ENCODE results near the gene PPM1H.

DNA sequence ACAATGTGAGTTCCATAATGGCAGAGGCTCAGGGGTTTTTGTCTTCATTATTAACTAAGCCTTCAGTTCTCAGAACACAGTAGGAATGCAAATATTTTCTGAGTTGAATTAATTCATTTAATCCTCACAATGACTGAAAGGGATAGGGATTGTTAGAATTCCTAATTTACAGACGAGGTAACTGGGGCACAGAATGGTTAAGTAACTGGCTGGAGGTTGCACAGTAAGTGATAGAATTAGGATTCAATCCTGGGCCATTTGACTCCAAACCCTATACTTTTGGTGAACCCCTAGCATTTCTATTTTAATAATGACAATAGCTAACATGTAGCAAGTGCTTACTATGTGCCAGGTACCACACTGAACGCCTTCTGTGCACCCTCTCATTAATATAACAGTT lies 163.1 kb downstream of the PPM1H start:
- TF ChIP-seq, protein P1, sequence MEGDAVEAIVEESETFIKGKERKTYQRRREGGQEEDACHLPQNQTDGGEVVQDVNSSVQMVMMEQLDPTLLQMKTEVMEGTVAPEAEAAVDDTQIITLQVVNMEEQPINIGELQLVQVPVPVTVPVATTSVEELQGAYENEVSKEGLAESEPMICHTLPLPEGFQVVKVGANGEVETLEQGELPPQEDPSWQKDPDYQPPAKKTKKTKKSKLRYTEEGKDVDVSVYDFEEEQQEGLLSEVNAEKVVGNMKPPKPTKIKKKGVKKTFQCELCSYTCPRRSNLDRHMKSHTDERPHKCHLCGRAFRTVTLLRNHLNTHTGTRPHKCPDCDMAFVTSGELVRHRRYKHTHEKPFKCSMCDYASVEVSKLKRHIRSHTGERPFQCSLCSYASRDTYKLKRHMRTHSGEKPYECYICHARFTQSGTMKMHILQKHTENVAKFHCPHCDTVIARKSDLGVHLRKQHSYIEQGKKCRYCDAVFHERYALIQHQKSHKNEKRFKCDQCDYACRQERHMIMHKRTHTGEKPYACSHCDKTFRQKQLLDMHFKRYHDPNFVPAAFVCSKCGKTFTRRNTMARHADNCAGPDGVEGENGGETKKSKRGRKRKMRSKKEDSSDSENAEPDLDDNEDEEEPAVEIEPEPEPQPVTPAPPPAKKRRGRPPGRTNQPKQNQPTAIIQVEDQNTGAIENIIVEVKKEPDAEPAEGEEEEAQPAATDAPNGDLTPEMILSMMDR (IDR thresholded peaks at IDR 0.05) = no peak
- no peak for TF ChIP-seq POLR2A (IDR thresholded peaks at IDR 0.05)

Measured in lower leg skin (tissue), 3 donors.